ENCODE data around the gene THSD8. TPM values are rescaled to one million over a fixed set of nuclear protein-coding genes. Genes with fewer than 3 reads are reported as not detected.

THSD8 gene
- total RNA-seq, 6 experiments from 2014 or later, result 14.1 to 30.3 (median 25.6) TPM

DNA sequence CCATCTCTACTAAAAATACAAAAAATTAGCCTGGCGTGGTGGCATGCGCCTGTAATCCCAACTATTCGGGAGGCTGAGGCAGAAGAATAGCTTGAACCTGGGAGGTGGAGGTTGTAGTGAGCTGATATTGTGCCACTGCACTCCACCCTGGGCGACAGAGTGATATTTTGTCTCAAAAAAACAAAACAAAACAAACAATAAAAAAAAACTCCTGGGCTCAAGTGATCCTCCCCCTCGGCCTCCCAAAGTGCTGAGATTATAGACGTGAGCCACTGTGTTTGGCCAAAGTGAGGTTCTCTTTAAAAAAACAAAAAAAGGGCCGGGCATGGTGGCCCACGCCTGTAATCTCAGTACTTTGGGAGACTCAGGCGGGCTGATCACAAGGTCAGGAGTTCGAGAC lies 14.4 kb upstream of the THSD8 start:
- Mint-ChIP-seq H3K36me3 (ENCODE audit: low read depth) (no peaks in the 10 kb centered on the region), H3K27ac (no peak overlapping the region), H3K4me1 (ENCODE audit: low read depth) (peaks cover 26% of the 10 kb centered on the region), H3K27me3 (ENCODE audit: insufficient read depth) (peaks cover 11% of the 10 kb centered on the region), H3K4me3 (no peak overlapping the region), H3K9me3 (peaks cover 4% of the 10 kb centered on the region; the same call in 1 of the 2 replicates)
- no peak for DNase-seq
- TF ChIP-seq, protein P1, sequence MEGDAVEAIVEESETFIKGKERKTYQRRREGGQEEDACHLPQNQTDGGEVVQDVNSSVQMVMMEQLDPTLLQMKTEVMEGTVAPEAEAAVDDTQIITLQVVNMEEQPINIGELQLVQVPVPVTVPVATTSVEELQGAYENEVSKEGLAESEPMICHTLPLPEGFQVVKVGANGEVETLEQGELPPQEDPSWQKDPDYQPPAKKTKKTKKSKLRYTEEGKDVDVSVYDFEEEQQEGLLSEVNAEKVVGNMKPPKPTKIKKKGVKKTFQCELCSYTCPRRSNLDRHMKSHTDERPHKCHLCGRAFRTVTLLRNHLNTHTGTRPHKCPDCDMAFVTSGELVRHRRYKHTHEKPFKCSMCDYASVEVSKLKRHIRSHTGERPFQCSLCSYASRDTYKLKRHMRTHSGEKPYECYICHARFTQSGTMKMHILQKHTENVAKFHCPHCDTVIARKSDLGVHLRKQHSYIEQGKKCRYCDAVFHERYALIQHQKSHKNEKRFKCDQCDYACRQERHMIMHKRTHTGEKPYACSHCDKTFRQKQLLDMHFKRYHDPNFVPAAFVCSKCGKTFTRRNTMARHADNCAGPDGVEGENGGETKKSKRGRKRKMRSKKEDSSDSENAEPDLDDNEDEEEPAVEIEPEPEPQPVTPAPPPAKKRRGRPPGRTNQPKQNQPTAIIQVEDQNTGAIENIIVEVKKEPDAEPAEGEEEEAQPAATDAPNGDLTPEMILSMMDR (IDR thresholded peaks at IDR 0.05), result no peak

DNA sequence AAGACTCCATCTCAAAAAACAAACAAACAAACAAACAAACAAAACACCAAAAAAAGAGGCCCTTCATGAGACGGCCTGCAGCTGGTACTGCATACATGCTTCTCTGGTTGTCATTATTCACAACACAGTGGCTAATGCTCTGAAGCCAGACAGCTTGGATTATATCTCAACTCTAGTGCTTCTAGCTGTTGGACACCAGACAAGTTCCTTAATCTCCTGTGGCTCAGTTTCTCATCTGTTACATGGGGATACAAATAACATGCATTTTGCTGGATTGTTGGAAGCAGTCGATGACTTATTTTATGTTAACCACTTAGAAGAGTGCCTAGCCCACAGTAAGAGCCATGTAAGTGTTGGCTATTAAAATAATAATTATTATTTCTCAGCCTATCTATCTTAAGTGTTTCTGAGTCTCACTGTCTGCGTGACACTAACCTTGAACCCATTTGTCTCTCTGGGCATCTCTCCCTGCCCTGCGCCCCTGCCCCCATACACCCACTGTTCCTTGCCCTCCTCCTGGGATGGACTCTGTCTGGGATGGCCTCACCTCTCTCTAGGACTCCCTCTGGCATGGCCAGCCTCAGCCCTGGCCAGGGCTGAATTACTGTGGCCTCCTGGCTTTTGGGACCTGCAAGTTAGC lies 13.7 kb upstream of the THSD8 start:
- Mint-ChIP-seq H3K36me3 (ENCODE audit: low read depth) (peaks cover 2% of the 10 kb centered on the region), H3K4me3 (peak overlapping the region; percentile 87), H3K27ac (peak overlapping the region; percentile 98), H3K27me3 (ENCODE audit: insufficient read depth) (peaks cover 17% of the 10 kb centered on the region), H3K4me1 (ENCODE audit: low read depth) (peaks cover 26% of the 10 kb centered on the region), H3K9me3 (peaks cover 4% of the 10 kb centered on the region; the same call in 1 of the 2 replicates)
- TF ChIP-seq, protein P1 (IDR thresholded peaks at IDR 0.05), result no peak
- DNase-seq, result no peak

DNA sequence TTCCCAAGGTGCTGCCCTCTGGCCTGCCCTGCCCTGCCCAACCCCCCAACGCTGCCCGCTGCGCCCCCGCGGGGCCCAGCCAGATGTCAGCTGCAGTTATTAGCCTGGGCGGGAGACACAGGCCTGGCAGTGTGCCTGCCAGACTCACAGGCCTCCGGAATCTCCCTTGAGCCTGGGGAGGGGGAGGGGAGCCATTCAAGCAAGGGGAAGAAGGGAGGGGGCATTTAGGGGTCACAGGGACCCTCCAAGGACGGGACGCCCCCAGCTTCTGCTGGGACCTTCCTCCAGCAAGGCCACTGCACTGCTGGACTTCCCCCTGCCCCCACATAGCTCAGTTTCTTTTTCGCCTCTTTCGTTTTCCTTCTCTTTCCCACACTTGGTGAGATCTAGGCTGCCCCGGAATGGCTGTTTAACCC lies 13.2 kb upstream of the THSD8 start:
- no peak for DNase-seq
- Mint-ChIP-seq H3K36me3 (ENCODE audit: low read depth) (peaks cover 4% of the 10 kb centered on the region), H3K4me3 (peak overlapping the region; percentile 87), H3K4me1 (ENCODE audit: low read depth) (peaks cover 26% of the 10 kb centered on the region), H3K27me3 (ENCODE audit: insufficient read depth) (peaks cover 20% of the 10 kb centered on the region), H3K9me3 (peaks cover 4% of the 10 kb centered on the region; the same call in 1 of the 2 replicates), H3K27ac (peak overlapping the region; percentile 98)
- TF ChIP-seq, protein P1 (IDR thresholded peaks at IDR 0.05), result no peak

DNA sequence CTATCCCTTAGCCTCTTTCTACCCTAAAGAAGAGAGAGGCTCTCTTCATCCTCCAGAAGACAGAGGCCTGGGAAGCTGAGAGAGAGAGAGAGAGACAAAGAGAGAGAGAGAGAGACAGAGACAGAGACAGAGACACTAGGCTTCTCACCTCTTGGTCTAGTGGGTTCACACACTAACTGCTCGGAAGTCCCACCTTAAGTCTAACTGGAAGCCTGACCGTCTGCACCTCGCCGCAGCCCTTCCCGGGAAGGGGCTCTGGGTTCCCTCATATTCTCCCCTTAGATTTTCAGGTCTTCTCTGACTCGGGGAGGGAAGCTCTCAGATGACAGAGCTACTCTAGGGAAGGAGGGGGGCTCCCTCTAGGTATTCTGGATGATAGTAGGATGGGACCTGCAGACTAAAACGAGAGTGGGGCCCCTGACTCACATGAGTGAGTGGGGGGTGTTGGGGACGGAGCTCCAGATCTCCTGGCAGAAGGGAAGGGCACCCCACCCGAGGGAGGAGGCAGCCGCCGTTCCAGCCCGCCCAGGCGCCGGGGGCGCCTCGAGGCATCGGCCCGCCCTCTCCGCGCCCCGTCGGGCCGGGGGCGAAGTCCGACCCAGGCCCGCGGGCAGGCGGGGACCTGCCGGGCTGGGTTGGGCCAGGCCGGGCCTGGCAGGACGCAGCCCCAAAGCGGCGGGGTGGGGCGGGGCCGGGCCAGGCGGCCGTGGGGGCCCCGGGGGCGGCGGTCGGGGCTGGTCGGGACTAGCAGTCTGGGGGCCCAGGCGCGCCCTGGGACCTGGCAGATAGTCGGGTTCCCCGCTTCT lies 12.6 kb upstream of the THSD8 start:
- H3K4me3 Mint-ChIP-seq, result peak overlapping the region; percentile 94
- TF ChIP-seq, protein P1 (IDR thresholded peaks at IDR 0.05), result no peak
- H3K9me3 Mint-ChIP-seq, result peaks cover 4% of the 10 kb centered on the region; the same call in 1 of the 2 replicates
- H3K27me3 Mint-ChIP-seq (ENCODE audit: insufficient read depth), result peaks cover 24% of the 10 kb centered on the region
- H3K36me3 Mint-ChIP-seq (ENCODE audit: low read depth), result peaks cover 4% of the 10 kb centered on the region
- H3K27ac Mint-ChIP-seq, result peak overlapping the region; percentile 98
- DNase-seq, result no peak
- H3K4me1 Mint-ChIP-seq (ENCODE audit: low read depth), result peaks cover 31% of the 10 kb centered on the region

DNA sequence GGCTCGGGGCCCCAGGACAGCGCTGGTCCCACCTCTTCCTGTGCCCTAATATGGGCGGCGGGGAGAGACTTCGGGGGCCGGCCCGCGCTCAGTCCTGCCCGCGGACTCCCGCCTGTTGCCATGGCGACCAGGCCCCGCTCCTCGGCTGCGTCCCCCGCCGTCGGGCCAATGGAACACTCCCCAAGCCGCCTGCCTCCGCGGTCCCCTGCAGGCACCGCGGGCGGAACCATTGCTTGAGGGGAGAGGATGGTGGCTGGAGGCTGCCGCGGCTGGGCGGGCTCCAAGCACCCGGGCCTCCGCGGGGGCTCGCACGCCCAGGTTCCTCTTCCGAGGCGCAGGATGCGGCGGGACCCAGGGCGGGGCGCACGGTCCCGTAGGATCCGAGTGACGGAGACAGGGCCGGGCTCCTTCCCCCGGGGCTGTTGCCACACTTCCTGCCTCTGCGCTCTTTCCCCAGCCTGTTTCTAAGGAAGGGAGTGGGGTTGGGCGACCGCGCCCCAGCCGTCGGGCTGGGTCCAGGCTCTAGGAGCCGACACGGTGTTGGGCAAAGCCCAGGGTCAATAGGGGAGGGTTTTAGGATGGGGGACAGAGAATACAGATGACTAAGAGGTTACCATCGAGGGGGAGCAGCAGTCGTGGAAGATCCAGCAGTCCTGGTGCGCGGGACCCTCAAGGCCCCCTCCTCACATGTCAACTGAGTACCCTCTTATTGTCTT lies 11.8 kb upstream of the THSD8 start:
- TF ChIP-seq, protein P1 (IDR thresholded peaks at IDR 0.05), result no peak
- peaks cover 36% of the 10 kb centered on the region for H3K4me1 Mint-ChIP-seq (ENCODE audit: low read depth)
- H3K36me3 Mint-ChIP-seq (ENCODE audit: low read depth), result peaks cover 4% of the 10 kb centered on the region
- DNase-seq, result peak; percentile 95
- H3K4me3 Mint-ChIP-seq, result peak overlapping the region; percentile 94
- H3K27ac Mint-ChIP-seq, result peak overlapping the region; percentile 94
- peaks cover 4% of the 10 kb centered on the region; the same call in 1 of the 2 replicates for H3K9me3 Mint-ChIP-seq
- peaks cover 31% of the 10 kb centered on the region for H3K27me3 Mint-ChIP-seq (ENCODE audit: insufficient read depth)

Measured in HFFc6 (cell line).